Measurements from ENCODE around the gene SLC16A10.
"Not testable (repeated sequence)": the region's sequence is repeated elsewhere in the genome, so short reads cannot be mapped to it uniquely, and the experiment has no call there.

The SLC16A10 gene

DNA sequence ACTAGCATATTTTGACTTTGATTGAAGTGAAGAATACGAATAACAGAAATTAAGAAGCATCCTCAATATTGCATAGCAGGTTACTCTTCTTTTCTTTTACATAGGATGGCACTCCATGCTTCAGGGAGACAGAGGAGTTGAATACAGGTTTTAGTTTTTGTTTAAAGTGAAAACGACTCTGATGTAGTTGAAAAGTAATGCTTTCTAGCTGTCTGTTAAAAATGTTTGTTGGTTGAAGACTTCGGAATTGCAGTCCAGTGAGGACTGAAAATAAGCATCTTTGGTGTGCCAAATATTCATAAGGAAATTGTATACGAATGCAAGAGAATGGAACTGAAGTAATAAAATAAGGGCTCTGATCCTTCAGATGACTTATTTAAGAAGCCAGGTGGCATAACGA lies 618 bp upstream of the SLC16A10 start:
- no peak for DNase-seq

DNA sequence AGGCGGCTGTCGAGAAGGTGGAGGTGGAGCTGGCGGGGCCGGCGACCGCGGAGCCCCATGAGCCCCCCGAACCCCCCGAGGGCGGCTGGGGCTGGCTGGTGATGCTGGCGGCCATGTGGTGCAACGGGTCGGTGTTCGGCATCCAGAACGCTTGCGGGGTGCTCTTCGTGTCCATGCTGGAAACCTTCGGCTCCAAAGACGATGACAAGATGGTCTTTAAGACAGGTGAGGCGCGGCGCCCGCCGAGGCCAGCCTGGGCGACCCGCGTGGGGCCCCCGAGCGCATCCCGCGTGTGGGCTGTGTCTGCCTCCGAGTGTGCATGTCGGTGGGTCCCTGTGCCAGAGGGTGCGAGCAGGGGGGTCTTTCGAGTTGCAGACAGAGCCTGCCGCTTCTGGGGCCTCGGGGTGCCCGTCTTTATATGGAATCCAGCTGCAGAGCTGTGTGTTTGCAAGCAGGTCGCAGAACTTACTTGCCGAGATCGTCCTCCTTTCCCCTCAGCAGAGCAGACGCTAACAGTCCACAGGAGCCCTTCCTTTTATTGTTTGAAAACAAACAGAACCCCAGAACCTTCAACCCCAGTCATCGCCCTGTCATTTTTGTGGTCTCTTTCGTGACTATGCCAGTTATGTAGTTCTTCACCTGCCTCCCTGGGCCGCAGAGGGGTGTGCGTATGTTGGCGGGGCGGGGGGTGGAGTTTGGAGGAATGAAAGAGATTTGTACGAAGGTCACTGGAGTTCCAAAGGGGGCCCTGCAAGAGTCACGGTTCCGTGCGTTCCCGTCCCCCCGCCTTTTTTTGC lies 766 bp downstream of the SLC16A10 start:
- DNase-seq: peak; percentile 70 to 80 (median 74)

DNA sequence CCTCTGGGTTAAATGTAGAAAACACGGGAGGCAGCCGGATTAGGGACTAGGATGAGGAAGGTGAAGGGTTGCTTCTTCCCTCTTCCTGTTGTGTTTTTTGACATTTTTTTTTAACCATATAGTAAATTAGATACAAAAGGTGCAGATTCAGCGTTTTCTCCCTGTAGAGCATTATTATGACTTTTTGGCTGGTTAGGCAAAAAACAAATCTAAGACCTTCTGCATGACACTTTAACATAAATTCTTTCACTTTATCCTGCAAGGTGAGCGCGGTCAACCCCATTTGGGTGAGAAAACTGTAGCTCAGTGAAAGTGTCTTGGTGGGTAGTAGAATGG lies 1.3 kb downstream of the SLC16A10 start:
- no peak for DNase-seq

DNA sequence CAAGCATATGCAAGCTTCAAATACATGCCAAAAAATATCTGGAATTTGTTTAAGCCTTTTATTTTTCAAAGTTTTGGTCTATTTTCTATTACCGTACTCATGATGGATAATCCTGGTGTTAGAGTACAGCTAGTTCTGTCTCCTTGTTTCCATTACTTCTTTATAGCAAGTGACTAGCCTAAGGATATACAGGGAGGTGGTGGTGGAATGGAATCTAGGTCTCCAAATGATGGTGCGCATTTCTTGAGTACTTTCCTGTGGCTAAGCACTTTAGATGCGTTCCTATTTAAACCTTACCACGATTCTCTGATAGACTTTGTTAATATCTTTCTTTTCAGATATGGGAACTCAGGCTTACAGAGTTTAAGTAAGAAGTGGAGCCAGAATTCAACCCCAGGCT lies 3.5 kb downstream of the SLC16A10 start:
- DNase-seq: no peak

DNA sequence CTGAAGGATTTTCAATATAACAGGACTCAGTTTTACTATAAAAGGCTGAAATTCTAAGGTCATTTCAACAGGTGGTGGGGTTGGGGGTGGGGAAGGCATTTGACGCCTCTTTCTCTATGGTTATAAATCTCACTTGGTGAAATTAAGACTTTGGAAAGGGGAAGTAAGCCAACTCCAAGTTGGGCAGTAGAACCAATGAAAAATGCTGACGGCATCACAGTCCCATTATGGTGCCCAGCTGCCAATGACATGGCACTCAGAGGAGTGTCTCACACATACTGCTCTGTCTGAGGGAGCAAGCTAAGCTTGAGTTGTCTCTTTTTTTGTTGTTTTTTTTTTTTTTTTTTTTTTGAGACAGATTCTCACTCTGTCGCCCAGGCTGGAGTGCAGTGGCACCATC lies 4.7 kb downstream of the SLC16A10 start:
- no peak for DNase-seq

DNA sequence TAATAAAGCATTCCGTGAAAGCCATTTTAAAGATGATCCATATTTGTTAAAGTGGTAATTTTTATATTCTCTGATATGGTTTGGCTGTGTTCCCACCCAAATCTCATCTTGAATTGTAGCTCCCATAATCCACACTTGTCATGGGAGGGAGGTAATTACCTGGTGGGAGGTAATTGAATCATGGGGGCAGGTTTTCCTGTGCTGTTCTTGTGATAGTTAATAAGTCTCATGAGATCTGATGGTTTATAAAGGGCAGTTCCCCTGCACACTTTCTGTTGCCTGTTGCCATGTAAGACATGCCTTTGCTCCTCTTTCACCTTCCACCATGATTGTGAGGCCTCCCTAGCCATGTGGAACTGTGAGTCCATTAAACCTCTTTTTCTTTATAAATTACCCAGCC lies 8.2 kb downstream of the SLC16A10 start:
- not testable (repeated sequence) for DNase-seq

DNA sequence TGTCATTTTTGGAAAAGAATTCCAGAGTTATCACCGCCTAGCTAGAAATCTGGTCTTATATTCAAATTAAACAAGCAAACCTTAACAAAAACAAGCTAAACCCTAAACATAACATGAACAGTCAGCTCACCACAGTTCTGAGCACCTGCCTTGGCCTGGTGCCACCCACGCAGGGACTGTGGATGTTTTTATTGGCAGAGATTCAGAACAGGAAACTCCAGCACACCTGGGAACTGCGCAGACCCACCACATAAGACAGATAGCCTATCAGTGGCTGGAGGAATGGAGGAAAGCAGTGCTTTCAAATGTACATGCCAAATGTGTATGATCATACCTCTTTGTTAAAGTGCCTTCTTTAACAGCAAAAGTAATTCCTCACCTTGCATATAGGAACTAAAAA lies 8.9 kb downstream of the SLC16A10 start:
- DNase-seq: peak; percentile 41 to 84 (median 64)

DNA sequence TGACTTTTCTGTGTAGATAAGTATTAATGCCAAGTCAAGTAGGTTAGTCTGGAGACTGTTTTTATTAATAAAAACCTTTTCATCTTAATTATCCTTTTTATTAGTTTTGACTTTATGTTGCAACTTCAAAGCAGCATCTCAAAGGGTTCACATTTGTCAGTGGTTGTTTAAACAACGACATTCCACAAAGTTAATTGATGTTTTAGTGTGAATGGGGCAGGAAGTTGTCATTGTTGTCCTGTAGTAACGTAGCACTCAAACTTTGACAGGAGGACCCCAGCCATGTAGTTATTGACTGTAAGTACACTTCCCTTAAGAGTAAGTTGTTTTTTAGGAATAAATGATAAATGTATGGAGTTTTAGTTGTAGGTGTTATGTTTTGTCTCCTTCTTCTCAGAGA lies 11.3 kb downstream of the SLC16A10 start:
- no peak for DNase-seq

DNA sequence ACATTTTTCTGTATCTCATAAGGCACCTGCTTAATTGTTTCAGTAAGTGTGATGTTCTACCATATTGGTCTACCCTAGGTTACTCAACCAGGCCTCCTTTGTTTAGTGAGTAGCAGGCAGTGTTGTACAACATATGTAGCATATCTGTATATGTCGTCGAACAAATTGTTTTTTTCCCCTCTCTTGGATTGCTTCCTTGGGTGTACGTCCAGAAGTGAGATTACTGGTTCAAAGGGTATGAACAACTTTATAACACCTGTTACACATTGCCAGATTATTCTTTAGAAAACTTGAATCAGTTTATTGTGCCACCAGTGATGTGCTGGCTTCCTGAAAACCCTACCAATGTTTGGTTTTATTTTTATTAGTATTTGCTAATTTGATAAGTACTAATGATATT lies 14.7 kb downstream of the SLC16A10 start:
- no peak for DNase-seq

DNA sequence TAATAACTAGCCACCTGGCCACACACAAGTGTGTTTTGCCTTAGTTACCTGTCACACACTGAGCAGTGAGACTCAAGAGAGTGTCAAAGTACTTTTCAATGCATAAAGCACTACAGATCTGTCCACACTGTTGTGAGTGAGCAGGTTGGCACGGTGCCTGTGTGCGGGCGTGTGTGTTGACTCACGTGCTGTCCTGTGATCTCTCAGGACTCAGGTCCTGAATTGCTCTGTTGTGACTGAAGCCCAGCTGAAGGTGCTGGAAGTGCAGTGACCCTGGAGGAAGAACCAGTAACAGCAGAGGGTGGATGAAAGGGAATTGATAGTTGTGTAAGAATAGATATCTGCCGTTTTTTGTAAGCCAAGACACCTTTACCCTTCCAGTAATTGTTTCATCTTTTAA lies 18.3 kb downstream of the SLC16A10 start:
- DNase-seq: no peak

DNA sequence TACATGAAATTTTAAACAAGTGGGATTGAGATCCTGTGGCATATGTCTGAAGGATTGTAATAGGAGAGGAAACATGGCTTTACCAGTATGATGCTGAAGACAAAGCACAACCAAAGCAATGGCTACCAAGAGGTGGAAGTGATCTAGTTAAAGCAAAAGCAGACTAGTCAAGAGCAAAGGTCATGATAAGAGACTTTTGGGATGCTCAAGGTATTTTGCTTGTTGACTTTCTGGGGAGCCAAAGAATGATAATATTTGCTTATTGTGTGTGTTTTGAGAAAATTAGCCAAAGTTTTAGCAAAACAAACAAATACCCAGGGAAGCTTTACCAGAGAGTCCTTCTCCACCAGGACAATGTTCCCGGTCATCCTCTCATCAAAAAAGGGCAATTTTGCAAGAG lies 20.3 kb downstream of the SLC16A10 start:
- no peak for DNase-seq

DNA sequence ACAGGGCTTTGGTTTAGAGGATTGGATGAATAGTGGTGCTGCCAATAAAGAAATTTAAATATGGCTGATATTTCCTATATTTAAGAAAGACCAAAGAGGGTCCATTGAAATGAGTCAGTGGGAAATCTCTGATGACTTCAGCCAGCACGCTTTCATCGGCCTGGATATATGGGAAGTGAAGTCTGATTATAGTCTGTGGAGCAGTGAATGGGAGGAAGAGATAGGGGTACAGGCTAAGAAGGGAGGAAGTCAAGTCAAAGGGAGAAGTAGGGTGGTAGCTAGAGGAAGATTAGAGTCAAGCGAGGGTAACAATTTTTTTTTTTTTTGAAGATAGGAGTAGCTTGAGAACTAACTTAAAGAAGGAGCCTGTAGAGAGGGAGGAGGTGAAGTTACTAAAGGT lies 22.7 kb downstream of the SLC16A10 start:
- DNase-seq: no peak

DNA sequence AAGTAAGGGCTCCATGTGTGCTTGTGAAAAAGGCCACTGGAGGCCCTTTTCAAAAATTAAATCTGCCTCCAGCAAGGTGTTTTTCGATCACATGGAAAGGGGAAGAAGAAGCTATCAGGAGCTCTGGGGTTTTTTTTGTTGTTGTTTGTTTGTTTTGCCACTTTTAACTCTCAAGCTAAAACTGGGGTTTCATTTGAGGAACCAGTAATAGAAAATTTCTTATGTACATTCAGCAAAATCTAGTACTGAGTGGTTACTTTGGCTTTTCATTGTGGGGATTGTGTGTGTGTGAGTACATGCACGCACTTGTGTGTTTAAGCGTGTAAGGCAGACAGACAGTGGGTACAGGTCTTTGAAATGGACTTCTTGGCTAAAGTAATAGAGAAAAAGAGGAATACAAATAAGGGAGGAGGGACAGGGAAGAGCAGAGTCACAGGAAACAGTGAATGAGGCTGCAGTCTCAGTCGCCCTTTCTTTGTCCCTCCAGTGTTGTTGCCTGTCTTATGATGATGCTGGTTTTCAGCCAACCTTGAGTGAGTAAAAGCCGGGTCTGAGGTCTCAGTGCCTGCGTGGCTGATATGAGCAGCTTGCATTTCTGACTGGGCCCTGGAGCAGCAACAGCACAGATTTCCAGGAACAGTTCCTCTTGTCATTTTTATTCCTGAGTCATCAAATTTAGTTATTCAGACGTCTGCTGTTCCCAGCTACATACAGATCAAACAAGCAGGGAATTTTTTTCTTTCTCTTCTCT lies 26.2 kb downstream of the SLC16A10 start:
- peak in 4 of 6 experiments; percentile 5 to 55 (median 16) for DNase-seq

DNA sequence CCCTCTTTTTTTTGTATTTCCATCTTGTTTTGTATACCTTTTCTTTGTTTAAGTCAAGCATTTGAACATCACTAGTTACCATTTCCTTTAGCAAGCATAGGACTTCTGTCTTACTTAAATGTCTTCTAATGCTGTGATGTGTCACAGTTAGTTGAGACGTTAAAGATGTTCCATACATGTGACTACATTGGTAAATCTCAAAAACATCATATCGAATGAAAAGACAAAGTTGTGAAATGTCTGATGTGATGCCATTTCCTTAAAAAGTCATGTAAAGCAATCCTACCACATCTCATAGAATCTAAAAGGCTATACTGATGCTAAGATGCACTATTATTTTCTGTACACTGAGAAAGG lies 26.8 kb downstream of the SLC16A10 start:
- DNase-seq: peak in 3 of 6 experiments; percentile 23 to 55 (median 37)

DNA sequence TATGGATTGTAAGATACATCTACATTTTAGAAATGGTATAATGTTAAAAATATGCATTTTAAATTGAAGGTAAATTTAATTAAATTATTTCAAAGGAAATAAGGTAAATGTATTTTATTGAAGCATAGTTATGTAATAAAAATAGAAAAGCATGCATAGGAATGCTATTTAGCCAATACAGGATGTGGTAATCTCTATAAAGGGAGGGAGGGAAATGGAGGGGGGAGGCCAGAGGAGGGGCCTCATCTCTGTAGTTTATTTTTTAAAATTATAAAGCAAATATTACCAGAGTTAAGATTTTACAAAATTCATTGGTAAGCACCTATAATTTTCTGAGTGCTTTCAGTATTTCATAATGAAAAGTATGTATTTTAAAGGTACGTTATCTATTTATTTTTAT lies 27.2 kb downstream of the SLC16A10 start:
- peak in 3 of 6 experiments; percentile 15 to 54 (median 50) for DNase-seq

DNA sequence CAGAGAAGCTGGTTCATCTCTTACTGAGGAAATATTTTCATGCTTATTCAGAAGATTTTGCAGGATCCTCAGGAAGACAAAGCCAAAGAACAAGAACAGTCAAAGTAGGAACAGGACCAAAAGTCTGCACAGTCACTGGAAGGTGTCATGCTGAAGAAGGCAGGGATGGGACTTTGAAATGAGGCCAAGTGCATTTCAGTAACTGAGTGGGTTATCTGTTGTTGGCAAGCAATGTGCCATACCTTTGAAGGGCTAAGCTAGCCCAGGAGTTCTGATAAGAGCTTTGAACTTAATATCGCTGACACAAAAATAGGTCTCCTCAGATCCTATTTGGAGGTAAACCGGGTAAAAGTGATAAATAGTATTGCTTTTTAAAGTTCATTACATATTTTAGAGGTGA lies 31.5 kb downstream of the SLC16A10 start:
- no peak for DNase-seq

DNA sequence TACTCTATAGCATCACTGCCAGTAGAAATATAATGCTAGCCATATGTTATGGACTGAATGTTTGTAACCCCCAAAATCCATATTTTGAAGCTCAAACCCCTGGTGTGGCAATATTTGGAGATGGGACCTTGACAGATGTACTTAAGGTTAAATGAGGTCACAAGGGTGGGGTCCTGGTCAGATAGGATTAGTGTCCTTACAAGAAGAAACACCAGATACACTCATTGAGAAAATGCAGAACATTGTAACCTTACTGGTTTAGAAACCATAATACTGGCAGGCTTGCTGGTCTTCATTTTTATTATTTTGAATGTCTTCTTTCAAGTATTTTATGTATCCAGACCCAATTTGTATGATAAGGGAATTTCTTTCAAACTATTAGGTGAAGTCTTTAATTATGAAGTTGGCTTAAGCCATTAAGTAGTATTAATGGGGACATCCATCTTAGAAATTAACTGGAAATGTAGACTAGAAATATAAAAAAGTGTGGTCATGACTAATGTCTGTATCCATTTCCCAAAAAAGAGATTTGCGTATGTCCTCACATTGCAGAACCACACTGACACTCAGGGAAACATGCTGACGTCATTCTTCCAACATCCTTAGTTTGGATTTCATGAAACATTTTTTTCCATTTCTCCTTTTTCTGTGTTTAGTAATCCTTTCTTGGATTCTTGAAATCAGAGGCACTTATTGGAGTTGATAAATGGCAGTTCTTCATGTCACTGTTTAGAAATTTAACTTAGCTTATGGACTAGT lies 32.4 kb downstream of the SLC16A10 start:
- DNase-seq: no peak

DNA sequence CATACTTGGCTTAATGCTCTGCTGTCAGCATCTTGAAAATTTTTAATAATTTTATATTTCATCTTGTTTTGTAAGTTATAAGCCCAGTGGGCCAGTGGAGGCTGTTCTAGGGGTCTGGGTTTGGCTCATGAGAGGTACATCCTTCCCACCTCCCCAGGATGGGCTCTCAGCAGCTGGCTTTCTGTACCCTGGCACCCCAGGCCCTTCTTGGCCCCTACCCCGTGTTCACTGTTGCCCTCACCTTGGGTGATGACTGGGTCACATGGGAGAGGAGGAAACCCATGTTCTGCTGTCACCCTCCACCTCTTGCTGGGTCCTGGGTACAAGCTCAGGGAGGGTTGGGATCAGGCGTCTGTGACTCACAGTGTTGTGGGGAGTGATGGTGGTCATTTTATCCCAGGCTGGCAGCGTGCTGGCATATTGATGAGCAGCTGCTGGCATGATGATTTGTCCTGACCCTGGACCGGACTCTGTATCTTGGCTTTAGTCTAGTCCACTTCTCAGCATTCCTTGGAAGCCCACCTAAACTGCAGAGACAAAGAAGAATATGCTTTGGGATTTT lies 34.6 kb downstream of the SLC16A10 start:
- DNase-seq: no peak

DNA sequence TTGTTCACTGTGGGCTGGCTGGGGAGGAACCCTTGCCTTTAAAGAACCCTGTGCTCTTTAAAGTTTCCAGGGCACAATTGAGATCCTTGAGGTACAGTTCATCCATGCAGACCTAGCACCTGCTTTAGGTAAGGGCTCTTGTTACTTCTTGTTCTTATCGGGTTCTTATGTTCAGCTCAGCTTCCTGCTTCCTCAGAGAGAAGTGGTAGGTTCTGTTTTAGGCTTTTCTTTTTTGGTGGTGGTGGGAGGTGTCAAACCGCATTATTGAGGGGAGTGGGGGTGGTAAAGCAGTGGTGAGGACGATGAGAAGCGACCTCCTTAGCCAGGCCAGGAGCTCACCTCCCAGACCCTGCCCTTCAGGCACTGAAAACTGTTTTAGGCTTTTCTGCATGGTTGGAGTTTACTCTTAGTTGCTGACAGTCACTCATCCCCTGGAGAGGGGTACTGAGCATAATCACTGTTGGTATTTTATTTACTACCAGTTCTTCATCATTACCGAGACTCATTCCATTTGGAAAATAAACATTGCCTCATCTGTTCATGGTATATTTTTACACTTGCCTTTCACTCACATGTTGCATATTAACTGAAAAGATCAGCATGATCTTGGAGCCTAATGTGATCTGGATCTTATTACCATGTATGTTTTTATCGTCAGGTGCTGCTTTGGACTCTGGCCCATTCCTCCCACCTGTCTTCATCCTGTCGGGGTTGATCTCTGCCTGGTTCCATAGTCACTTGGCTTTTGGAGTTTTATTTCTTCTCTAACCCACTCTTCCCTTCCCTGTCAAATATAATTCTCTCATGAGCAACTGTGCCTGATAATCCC lies 35.4 kb downstream of the SLC16A10 start:
- peak in 2 of 6 experiments; percentile 2 to 35 for DNase-seq

DNA sequence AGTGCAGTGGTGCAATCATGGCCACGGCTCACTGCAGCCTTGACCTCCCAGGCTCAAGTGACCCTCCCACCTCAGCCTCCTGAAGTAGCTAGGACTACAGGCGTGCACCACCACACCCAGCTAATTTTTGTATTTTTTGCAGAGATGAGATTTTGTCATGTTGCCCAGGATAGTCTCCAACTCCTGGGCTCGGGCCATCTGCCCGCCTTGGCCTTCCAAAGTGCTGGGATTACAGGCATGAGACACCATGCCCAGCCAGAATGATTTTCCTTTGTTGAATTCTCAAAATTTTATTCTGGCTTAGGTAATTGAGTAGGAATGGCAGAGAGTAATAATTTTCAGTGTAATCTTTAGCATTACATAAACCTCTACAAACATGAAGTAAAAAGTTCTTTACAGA lies 37.1 kb downstream of the SLC16A10 start:
- no peak for DNase-seq

DNA sequence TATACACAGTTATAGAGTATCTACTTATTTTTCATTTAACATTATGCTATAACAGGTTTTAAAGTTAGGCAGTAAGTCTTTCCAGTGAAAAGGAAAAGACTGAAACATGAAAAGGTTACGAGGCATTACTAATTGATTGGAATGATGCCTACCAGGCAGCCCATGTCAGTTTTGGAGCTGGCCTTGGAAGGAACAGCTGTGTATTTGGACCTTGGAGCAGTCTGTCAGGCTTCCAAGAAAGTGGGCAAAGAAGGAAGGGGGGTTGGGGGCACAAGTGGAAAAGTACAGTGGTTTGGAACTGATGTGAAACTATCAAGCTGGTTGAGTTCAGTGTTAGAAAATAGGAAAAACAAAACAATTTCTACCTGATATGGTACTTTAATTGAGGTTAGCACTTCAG lies 41.7 kb downstream of the SLC16A10 start:
- no peak for DNase-seq

DNA sequence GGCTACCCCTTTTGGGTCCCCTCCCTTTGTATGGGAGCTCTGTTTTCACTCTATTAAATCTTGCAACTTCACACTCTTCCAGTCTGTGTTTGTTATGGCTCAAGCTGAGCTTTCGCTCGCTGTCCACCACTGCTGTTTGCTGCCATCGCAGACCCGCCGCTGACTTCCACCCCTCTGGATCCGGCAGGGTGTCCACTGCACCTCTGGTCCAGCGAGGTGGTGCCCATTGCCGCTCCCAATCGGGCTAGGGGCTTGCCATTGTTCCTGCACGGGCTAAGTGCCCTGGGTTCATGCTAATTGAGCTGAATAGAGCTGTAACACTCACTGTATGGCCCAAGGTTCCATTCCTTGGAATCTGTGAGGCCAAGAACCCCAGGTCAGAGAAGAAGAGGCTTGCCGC lies 43.7 kb downstream of the SLC16A10 start:
- not testable (repeated sequence) for DNase-seq

DNA sequence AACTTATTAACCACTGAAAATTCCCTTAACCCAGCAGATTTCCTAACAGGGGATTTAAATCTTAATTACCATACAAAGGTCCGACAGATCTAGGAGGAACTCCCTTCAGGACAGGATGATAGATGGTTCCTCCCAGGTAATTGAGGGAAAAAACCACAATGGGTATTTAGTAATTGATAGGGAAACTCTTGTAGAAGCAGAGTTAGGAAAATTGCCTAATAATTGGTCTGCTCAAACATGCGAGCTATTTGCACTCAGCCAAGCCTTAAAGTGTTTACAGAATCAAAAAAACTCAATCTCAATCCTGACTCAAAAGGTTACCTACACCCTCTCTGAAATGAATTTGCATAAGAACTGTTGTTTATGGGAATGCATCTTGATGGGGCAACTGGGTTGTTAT lies 45.4 kb downstream of the SLC16A10 start:
- not testable (repeated sequence) for DNase-seq

All from stimulated activated naive CD4-positive, alpha-beta T cell (primary cell).